HUES64 (cell line): ENCODE measurements around the gene NT5DC2.

Experiments used
- H3K27ac ChIP-seq: 2 replicates; pipeline ENCODE4 v1.7.0; 2013; ENCODE audit warnings: low read depth, low read length, inconsistent platforms
- H3K27me3 ChIP-seq: 2 replicates; pipeline ENCODE4 v1.6.1; 2013; ENCODE audit warnings: mild to moderate bottlenecking, low read length; ENCODE audit not compliant: insufficient read depth
- H3K36me3 ChIP-seq: 2 replicates; pipeline ENCODE4 v1.6.1; 2013; ENCODE audit warnings: mild to moderate bottlenecking, low read length; ENCODE audit not compliant: insufficient read depth
- H3K4me1 ChIP-seq: 2 replicates; pipeline ENCODE4 v1.6.1; 2013; ENCODE audit warnings: mild to moderate bottlenecking, low read length, moderate library complexity; ENCODE audit not compliant: insufficient read depth
- H3K4me3 ChIP-seq: 2 replicates; pipeline ENCODE4 v1.5.1; 2013; ENCODE audit warnings: mild to moderate bottlenecking, low read length, moderate library complexity
- H3K9ac ChIP-seq: 2 replicates; pipeline ENCODE4 v1.6.1; 2013; ENCODE audit warnings: mild to moderate bottlenecking, low read depth, low read length
- H3K9me3 ChIP-seq: 2 replicates; pipeline ENCODE4 v1.6.1; 2013; ENCODE audit warnings: low read depth, low read length; ENCODE audit not compliant: insufficient read depth
- WGBS: fragments of 150-250, 120-280 bp; methylation state at CpG from one replicate; pipeline ENCODE4 v1.1.7; 2013; ENCODE audit warnings: missing lambda C conversion rate; 5-methylcytosine and 5-hydroxymethylcytosine counted together

Gene NT5DC2

GRCh38 chr3:52536369-52537164, 2.9 kb upstream of the NT5DC2 start, which contains the start of gene UQCC5:
Gene UQCC5 (plus strand): TSS chr3:52536605. CDS start chr3:52536756, 151 bp downstream.
- Histone ChIP-seq H3K4me3 (peak within 1 kb of the TSS; percentile 85), H3K27me3 (no peaks in the 10 kb centered on the region), H3K36me3 (peaks cover 18% of the 10 kb centered on the region), H3K9me3 (no peaks in the 10 kb centered on the region), H3K27ac (peak within 1 kb of the TSS; percentile 75), H3K4me1 (peaks cover 27% of the 10 kb centered on the region), H3K9ac (peak within 1 kb of the TSS; percentile 91)
- under 1% methylated on average over 65 of the region's 65 CpGs for WGBS

- H3K9ac ChIP-seq: no peak overlapping the region
- H3K27ac ChIP-seq: no peak overlapping the region
- H3K9me3 ChIP-seq: no peaks in the 10 kb centered on the region
These were observed 2.4 kb upstream of the NT5DC2 start for GRCh38 chr3:52536112-52536368.

GRCh38 chr3:52535411-52536111, 1.9 kb upstream of the NT5DC2 start:
- WGBS: 92% methylated on average over 19 of the region's 19 CpGs
- Histone ChIP-seq H3K4me3 (peak overlapping the region; percentile 32), H3K27me3 (no peaks in the 10 kb centered on the region), H3K36me3 (peaks cover 13% of the 10 kb centered on the region), H3K4me1 (peaks cover 27% of the 10 kb centered on the region), H3K9ac (no peak overlapping the region), H3K9me3 (no peaks in the 10 kb centered on the region), H3K27ac (no peak overlapping the region)

More at GRCh38 chr3:52536112-52536368, 2.4 kb upstream of the NT5DC2 start:
- WGBS: 18% methylated on average over 7 of the region's 9 CpGs
- H3K4me1 ChIP-seq: peaks cover 27% of the 10 kb centered on the region
- peak overlapping the region; percentile 32 for H3K4me3 ChIP-seq
- H3K27me3 ChIP-seq: no peaks in the 10 kb centered on the region
- H3K36me3 ChIP-seq: peaks cover 13% of the 10 kb centered on the region

- H3K4me1 ChIP-seq: peaks cover 27% of the 10 kb centered on the region
- WGBS: 51% methylated on average over 57 of the region's 57 CpGs
These were observed 875 bp upstream of the NT5DC2 start for GRCh38 chr3:52534281-52535183.

GRCh38 chr3:52532838-52533622, 627 bp downstream of the NT5DC2 start:
- no peaks in the 10 kb centered on the region for H3K9me3 ChIP-seq
- H3K4me1 ChIP-seq: peaks cover 24% of the 10 kb centered on the region
- H3K27ac ChIP-seq: peak overlapping the region; percentile 43
- H3K36me3 ChIP-seq: peaks cover 25% of the 10 kb centered on the region
- H3K27me3 ChIP-seq: no peaks in the 10 kb centered on the region
- WGBS: under 1% methylated on average over 78 of the region's 78 CpGs
- H3K9ac ChIP-seq: peak overlapping the region; percentile 86
- H3K4me3 ChIP-seq: peak overlapping the region; percentile 78

More at GRCh38 chr3:52534281-52535183, 875 bp upstream of the NT5DC2 start:
- Histone ChIP-seq H3K9ac (peak overlapping the region; percentile 69), H3K27ac (peak overlapping the region; percentile 63; the same call in 1 of the 2 replicates), H3K27me3 (no peaks in the 10 kb centered on the region), H3K4me3 (peak overlapping the region; percentile 67), H3K36me3 (peaks cover 10% of the 10 kb centered on the region), H3K9me3 (no peaks in the 10 kb centered on the region)

GRCh38 chr3:52532517-52532837, 1.2 kb downstream of the NT5DC2 start:
- WGBS: 41% methylated on average over 5 of the region's 5 CpGs
- Histone ChIP-seq H3K9ac (peak overlapping the region; percentile 86), H3K27me3 (no peaks in the 10 kb centered on the region), H3K4me1 (peaks cover 19% of the 10 kb centered on the region), H3K4me3 (peak overlapping the region; percentile 78), H3K27ac (peak overlapping the region; percentile 43), H3K36me3 (peaks cover 30% of the 10 kb centered on the region), H3K9me3 (no peaks in the 10 kb centered on the region)

GRCh38 chr3:52531860-52532516, 1.7 kb downstream of the NT5DC2 start:
- H3K9me3 ChIP-seq: no peaks in the 10 kb centered on the region
- H3K27me3 ChIP-seq: no peaks in the 10 kb centered on the region
- no peak overlapping the region; the same call in 1 of the 2 replicates for H3K27ac ChIP-seq
- peaks cover 15% of the 10 kb centered on the region for H3K4me1 ChIP-seq
- H3K36me3 ChIP-seq: peaks cover 35% of the 10 kb centered on the region
- H3K4me3 ChIP-seq: peak overlapping the region; percentile 78
- WGBS: 89% methylated on average over 14 of the region's 14 CpGs
- peak overlapping the region; percentile 86; the same call in 1 of the 2 replicates for H3K9ac ChIP-seq

- H3K36me3 ChIP-seq: peaks cover 44% of the 10 kb centered on the region
- 94% methylated on average over 10 of the region's 10 CpGs for WGBS
- peaks cover 15% of the 10 kb centered on the region for H3K4me1 ChIP-seq
- peak overlapping the region; percentile 78 for H3K4me3 ChIP-seq
- no peak overlapping the region for H3K9ac ChIP-seq
- H3K27me3 ChIP-seq: no peaks in the 10 kb centered on the region
- H3K27ac ChIP-seq: no peak overlapping the region
- no peaks in the 10 kb centered on the region for H3K9me3 ChIP-seq
These were observed 2.5 kb downstream of the NT5DC2 start for GRCh38 chr3:52530918-52531826.

- H3K9ac ChIP-seq: no peak overlapping the region
- H3K36me3 ChIP-seq: peaks cover 57% of the 10 kb centered on the region
- WGBS: 91% methylated on average over 12 of the region's 12 CpGs
These were observed 4.0 kb downstream of the NT5DC2 start for GRCh38 chr3:52529376-52530333.

More at GRCh38 chr3:52529376-52530333, 4.0 kb downstream of the NT5DC2 start:
- H3K4me1 ChIP-seq: peaks cover 10% of the 10 kb centered on the region; the same call in 1 of the 2 replicates
- H3K4me3 ChIP-seq: no peak overlapping the region
- no peak overlapping the region; the same call in 1 of the 2 replicates for H3K27ac ChIP-seq
- no peaks in the 10 kb centered on the region for H3K27me3 ChIP-seq
- no peaks in the 10 kb centered on the region for H3K9me3 ChIP-seq
